GOT3 (cell line): ENCODE data around the gene PREX1.
A peak's percentile ranks its signal among the peaks of the same experiment; 100 is the strongest.
"Not testable (repeated sequence)": the region's sequence is repeated elsewhere in the genome, so short reads cannot be mapped to it uniquely, and the experiment has no call there.

Source experiments
- DNase-seq: peaks from one replicate; lab custom pipeline; 2025; ENCODE audit warnings: mixed read lengths; lab: John Stamatoyannopoulos, UW

PREX1 gene

GRCh38 chr20:48846516-48847492 lies 19.0 kb upstream of the PREX1 start:
- DNase-seq = no peak

- no peak for DNase-seq
Observed at GRCh38 chr20:48845721-48846306, 18.0 kb upstream of the PREX1 start.

GRCh38 chr20:48844996-48845395 lies 17.2 kb upstream of the PREX1 start:
- no peak for DNase-seq

GRCh38 chr20:48843896-48844295 lies 16.1 kb upstream of the PREX1 start:
- not testable (repeated sequence) for DNase-seq

- DNase-seq = no peak
Observed at GRCh38 chr20:48843057-48843806, 15.4 kb upstream of the PREX1 start.

GRCh38 chr20:48841875-48842529 lies 14.2 kb upstream of the PREX1 start:
- DNase-seq = no peak

GRCh38 chr20:48841196-48841874 lies 13.5 kb upstream of the PREX1 start:
- no peak for DNase-seq

GRCh38 chr20:48839154-48839917 lies 11.5 kb upstream of the PREX1 start:
- no peak for DNase-seq

GRCh38 chr20:48837014-48837413 lies 9.2 kb upstream of the PREX1 start:
- DNase-seq = no peak

GRCh38 chr20:48835390-48835789 lies 7.6 kb upstream of the PREX1 start:
- DNase-seq = no peak

GRCh38 chr20:48834278-48834677 lies 6.5 kb upstream of the PREX1 start:
- no peak for DNase-seq

- DNase-seq = no peak
Observed at GRCh38 chr20:48832405-48832730, 4.6 kb upstream of the PREX1 start.

- peak; percentile 64 for DNase-seq
Observed at GRCh38 chr20:48831718-48832404, 4.1 kb upstream of the PREX1 start.

- DNase-seq = no peak
Observed at GRCh38 chr20:48830826-48831318, 3.1 kb upstream of the PREX1 start.

- no peak for DNase-seq
Observed at GRCh38 chr20:48829940-48830339, 2.1 kb upstream of the PREX1 start.

- no peak for DNase-seq
Observed at GRCh38 chr20:48828734-48829460, 1.1 kb upstream of the PREX1 start.

GRCh38 chr20:48826883-48827771 lies 672 bp downstream of the PREX1 start:
- DNase-seq = no peak

GRCh38 chr20:48826480-48826879 lies 1.3 kb downstream of the PREX1 start:
- not testable (repeated sequence) for DNase-seq
